Measurements from ENCODE around the gene TMTC1.

- TF ChIP-seq, protein P1, sequence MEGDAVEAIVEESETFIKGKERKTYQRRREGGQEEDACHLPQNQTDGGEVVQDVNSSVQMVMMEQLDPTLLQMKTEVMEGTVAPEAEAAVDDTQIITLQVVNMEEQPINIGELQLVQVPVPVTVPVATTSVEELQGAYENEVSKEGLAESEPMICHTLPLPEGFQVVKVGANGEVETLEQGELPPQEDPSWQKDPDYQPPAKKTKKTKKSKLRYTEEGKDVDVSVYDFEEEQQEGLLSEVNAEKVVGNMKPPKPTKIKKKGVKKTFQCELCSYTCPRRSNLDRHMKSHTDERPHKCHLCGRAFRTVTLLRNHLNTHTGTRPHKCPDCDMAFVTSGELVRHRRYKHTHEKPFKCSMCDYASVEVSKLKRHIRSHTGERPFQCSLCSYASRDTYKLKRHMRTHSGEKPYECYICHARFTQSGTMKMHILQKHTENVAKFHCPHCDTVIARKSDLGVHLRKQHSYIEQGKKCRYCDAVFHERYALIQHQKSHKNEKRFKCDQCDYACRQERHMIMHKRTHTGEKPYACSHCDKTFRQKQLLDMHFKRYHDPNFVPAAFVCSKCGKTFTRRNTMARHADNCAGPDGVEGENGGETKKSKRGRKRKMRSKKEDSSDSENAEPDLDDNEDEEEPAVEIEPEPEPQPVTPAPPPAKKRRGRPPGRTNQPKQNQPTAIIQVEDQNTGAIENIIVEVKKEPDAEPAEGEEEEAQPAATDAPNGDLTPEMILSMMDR (IDR thresholded peaks at IDR 0.05; ENCODE audit: low read depth, low read length), result no peak
- TF ChIP-seq, protein P2, sequence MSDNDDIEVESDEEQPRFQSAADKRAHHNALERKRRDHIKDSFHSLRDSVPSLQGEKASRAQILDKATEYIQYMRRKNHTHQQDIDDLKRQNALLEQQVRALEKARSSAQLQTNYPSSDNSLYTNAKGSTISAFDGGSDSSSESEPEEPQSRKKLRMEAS (IDR thresholded peaks at IDR 0.05; ENCODE audit: low read depth, low read length), result no peak
- no peak for TF ChIP-seq POLR2A (IDR thresholded peaks at IDR 0.05; ENCODE audit: extremely low read depth, insufficient read length)
These were observed 252.3 kb downstream of the TMTC1 start for GRCh38 chr12:29531471-29531870.

Measured in NB4 (cell line).